Epithelial cell of umbilical artery (primary cell): ENCODE data around the gene RPS17. TPM values are rescaled to one million over a fixed set of nuclear protein-coding genes. Genes with fewer than 3 reads are reported as not detected.

ENCODE experiments used
- total RNA-seq: library from RNA; depleted of rRNA; stranded (reverse); fragments of >200 nt; gene quantifications from 2 replicates; pipeline ENCODE4 v1.2.3, GENCODE V29; 2014

Gene RPS17
- total RNA-seq = 1,429 and 2,086 TPM in 2 replicates

GRCh38 chr15:82540055-82540983, at the start of gene RPS17:
RPS17 (minus strand) TSS chr15:82540457; CDS start chr15:82540428, 29 bp downstream.

Other genes with a start within 250 kb of the RPS17 start
- gene GOLGA6L10, start 191.0 kb downstream of the RPS17 start, total RNA-seq = under 0.01 and 0.15 TPM in 2 replicates
- 0.97 and 2.0 TPM in 2 replicates for gene GOLGA6L9, start 110.6 kb downstream of the RPS17 start, total RNA-seq
- 0.91 TPM in 1 of 2 replicates, not detected in the other for gene CPEB1, start 106.9 kb upstream of the RPS17 start, total RNA-seq
- not detected in 2 replicates for gene AP3B2, start 169.4 kb upstream of the RPS17 start, total RNA-seq